Measurements from ENCODE around the gene PCNX2. TPM values are rescaled to one million over a fixed set of nuclear protein-coding genes. Genes with fewer than 3 reads are reported as not detected.

Gene PCNX2
- total and polyA plus RNA-seq, 2 of the 8 experiments (the other 6 are each of a cell fraction or from before 2014, with no cell fraction given): 46.1 to 57.6 TPM

DNA sequence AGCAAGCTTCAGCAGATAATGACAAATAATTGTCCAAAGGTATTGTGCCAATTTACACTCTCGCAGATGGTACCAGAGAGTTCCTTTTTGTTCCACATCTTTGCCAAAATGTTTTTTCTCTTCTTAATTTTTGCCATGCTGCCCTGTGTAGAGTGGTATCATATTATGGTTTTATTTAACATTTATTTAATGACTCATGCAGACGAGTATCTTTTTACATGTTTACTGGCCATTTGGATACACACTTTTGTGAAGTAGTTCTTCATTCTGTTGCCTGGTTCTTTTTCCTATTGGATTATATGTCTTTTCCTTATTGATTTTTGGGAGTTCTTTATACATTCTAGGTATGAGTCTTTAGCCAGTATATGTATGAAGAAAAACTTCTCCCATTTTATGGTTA is 151.1 kb downstream of the PCNX2 start:
- no peak overlapping the region for H2BK12ac ChIP-seq (ENCODE audit: low read depth, low read length)
- DNase-seq (ENCODE audit: low read depth in 1 of 2, low spot score in 2 of 2) (no peak), FAIRE-seq (no peak)
- H2BK20ac ChIP-seq (ENCODE audit: low read length): no peak overlapping the region
- no peak overlapping the region for H3K56ac ChIP-seq (replicated peaks; ENCODE audit: insufficient read length, low read depth, low read length)
- no peaks in the 10 kb centered on the region for H3K23me2 ChIP-seq (ENCODE audit: low read depth, low read length)
- H3K36me3 ChIP-seq (ENCODE audit: control insufficient read depth in 2 of 4, insufficient read depth in 4 of 4, low read length in 3 of 4): peaks cover 0 to 5% (median 0%) of the 10 kb centered on the region in 4 experiments; a peak in 1 of 8 replicates
- H3K27ac ChIP-seq (ENCODE audit: low read depth, low read length): no peak overlapping the region
- no peak overlapping the region for H3K4ac ChIP-seq (replicated peaks; ENCODE audit: insufficient read length, low read depth, low read length)
- no peak overlapping the region for H4K8ac ChIP-seq (ENCODE audit: extremely low read depth, insufficient read depth, low read length)
- H2BK120ac ChIP-seq (replicated peaks; ENCODE audit: low read depth, low read length): no peak overlapping the region
- H2BK5ac ChIP-seq (ENCODE audit: low read depth, low read length): no peak overlapping the region
- no peak overlapping the region for H4K91ac ChIP-seq (replicated peaks; ENCODE audit: insufficient read length, low read length)
- H3K9ac ChIP-seq (replicated peaks in 1 of 4; ENCODE audit: extremely low read depth in 1 of 4, low read depth in 3 of 4, low read length in 3 of 4): no peak overlapping the region
- H2AFZ ChIP-seq (ENCODE audit: low read length): no peak overlapping the region
- H3K4me2 ChIP-seq (ENCODE audit: insufficient read depth in 1 of 2, low read depth in 2 of 2, low read length in 2 of 2): no peak overlapping the region
- no peak overlapping the region for H3K18ac ChIP-seq (ENCODE audit: extremely low read depth, low read length)
- no peak overlapping the region for H2AK5ac ChIP-seq (ENCODE audit: low read depth, low read length)
- H4K5ac ChIP-seq (ENCODE audit: insufficient read length, low read depth, low read length): no peak overlapping the region
- H2BK15ac ChIP-seq (ENCODE audit: low read length): no peak overlapping the region
- H3K79me1 ChIP-seq (ENCODE audit: low read depth, low read length): no peaks in the 10 kb centered on the region
- WGBS, 2 experiments (ENCODE audit: extremely low coverage in 1 of 2, insufficient coverage in 1 of 2, insufficient read length in 1 of 2, insufficient replicate concordance in 2 of 2, low coverage in 1 of 2, low lambda C conversion rate in 2 of 2, missing lambda C conversion rate in 1 of 2): 93% methylated on average over 2 of the region's 2 CpGs; no CpG with 5 or more reads in 1 of the 2 experiments
- H3K79me2 ChIP-seq (ENCODE audit: control insufficient read depth in 1 of 2, insufficient read depth in 2 of 2, low read length in 2 of 2): no peaks in the 10 kb centered on the region
- H3K4me1 ChIP-seq (replicated peaks in 1 of 4; ENCODE audit: control insufficient read depth in 3 of 4, insufficient read depth in 4 of 4, low read length in 3 of 4): peaks cover 0 to 3% (median 0%) of the 10 kb centered on the region in 4 experiments; a peak in 1 of 7 replicates
- CTCF ChIA-PET (ENCODE audit: partially characterized antibody): no interaction called here
- H4K20me1 ChIP-seq (replicated peaks in 1 of 2; ENCODE audit: control insufficient read depth in 1 of 2, insufficient read depth in 2 of 2, low read length in 2 of 2): peaks cover 0 to 3% of the 10 kb centered on the region in 2 experiments
- H3K9me3 ChIP-seq (ENCODE audit: insufficient read depth in 2 of 2, low read depth in 1 of 2, low read length in 1 of 2): no peaks in the 10 kb centered on the region
- H3K4me3 ChIP-seq (ENCODE audit: extremely low read depth in 1 of 4, insufficient read depth in 2 of 4, low read depth in 3 of 4, low read length in 4 of 4): no peak overlapping the region
- POLR2A ChIA-PET (ENCODE audit: partially characterized antibody): interaction anchor here (0.7 to 0.8 kb wide), 2 partner anchors 28 to 31 kb away, joined by 3 read pairs; no protein-coding TSS in a partner anchor
- H3K14ac ChIP-seq (ENCODE audit: insufficient read length): no peak overlapping the region
- no peak overlapping the region for H3K23ac ChIP-seq (ENCODE audit: insufficient read length)
- H3K27me3 ChIP-seq (replicated peaks in 1 of 4; ENCODE audit: control insufficient read depth in 3 of 4, extremely low read depth in 1 of 4, insufficient read depth in 3 of 4, low read length in 3 of 4): no peaks in the 10 kb centered on the region
- TF ChIP-seq SIX5 (IDR thresholded peaks at IDR 0.05; ENCODE audit: low read depth, low read length) (no peak), BACH1 (IDR thresholded peaks at IDR 0.05; ENCODE audit: low read length) (no peak), TCF12 (IDR thresholded peaks at IDR 0.05; ENCODE audit: low read depth, low read length) (no peak), TAF7 (optimal IDR thresholded peaks at IDR 0.05; ENCODE audit: borderline replicate concordance, low read depth, low read length) (no peak), EP300 (IDR thresholded peaks at IDR 0.05; ENCODE audit: borderline replicate concordance in 1 of 2, low read depth in 2 of 2, low read length in 2 of 2) (no peak)
